KMS-11 (cell line): Measurements from ENCODE around the gene INTS7.

Experiments used
- H2AFZ ChIP-seq: fragments of 200-600 bp; sonication (generic); 2 replicates; pipeline ENCODE4 v1.6.1; 2016; ENCODE audit warnings: antibody characterized with exemption, mixed run types, low read depth
- H3K27ac ChIP-seq: fragments of 200-600 bp; sonication (generic); 2 replicates; pipeline ENCODE4 v1.6.1; 2016; ENCODE audit warnings: mild to moderate bottlenecking, mixed run types
- H3K27me3 ChIP-seq: fragments of 200-600 bp; sonication (generic); 2 replicates; pipeline ENCODE4 v1.6.1; 2017; ENCODE audit warnings: mild to moderate bottlenecking, low read depth, mixed run types, moderate library complexity; ENCODE audit not compliant: insufficient read depth
- H3K36me3 ChIP-seq: fragments of 200-600 bp; sonication (generic); 2 replicates; pipeline ENCODE4 v1.6.1; 2017; ENCODE audit warnings: mild to moderate bottlenecking, mixed run types; ENCODE audit not compliant: insufficient read depth
- H3K4me1 ChIP-seq: fragments of 200-600 bp; sonication (generic); 2 replicates; pipeline ENCODE4 v1.6.1; 2016; ENCODE audit warnings: mild to moderate bottlenecking, low read depth, mixed run types; ENCODE audit not compliant: poor library complexity, severe bottlenecking
- H3K4me2 ChIP-seq: fragments of 200-600 bp; sonication (generic); 2 replicates; pipeline ENCODE4 v1.7.0; 2016; ENCODE audit warnings: mild to moderate bottlenecking, mixed run types
- H3K4me3 ChIP-seq: fragments of 200-600 bp; sonication (generic); IDR thresholded peaks from 2 replicates; pipeline ENCODE4 v1.6.1; 2017; ENCODE audit warnings: low read depth, low read length, mixed read lengths; ENCODE audit not compliant: insufficient read depth
- H3K79me2 ChIP-seq: fragments of 200-600 bp; sonication (generic); 2 replicates; pipeline ENCODE4 v1.6.1; 2016; ENCODE audit warnings: low read depth, mixed run types; ENCODE audit not compliant: insufficient read depth
- H3K9ac ChIP-seq: fragments of 200-600 bp; sonication (generic); 2 replicates; pipeline ENCODE4 v1.6.1; 2016; ENCODE audit warnings: mild to moderate bottlenecking, mixed run types
- H4K20me1 ChIP-seq: fragments of 200-600 bp; sonication (generic); 2 replicates; pipeline ENCODE4 v1.6.1; 2016; ENCODE audit warnings: mild to moderate bottlenecking, mixed run types; ENCODE audit not compliant: insufficient read depth
- CTCF ChIP-seq: fragments of 200-600 bp; sonication (generic); conservative IDR thresholded peaks from 2 replicates; pipeline ENCODE4 v1.6.1; 2017; ENCODE audit warnings: low read depth, mild to moderate bottlenecking, antibody characterized with exemption, low read length, moderate library complexity, mixed read lengths

Gene INTS7

GRCh38 chr1:212055333-212055732 lies 20.0 kb upstream of the INTS7 start:
- Histone ChIP-seq H3K4me1 (peaks cover 24% of the 10 kb centered on the region), H4K20me1 (no peaks in the 10 kb centered on the region), H3K4me3 (no peak overlapping the region), H3K27me3 (no peaks in the 10 kb centered on the region), H3K36me3 (no peaks in the 10 kb centered on the region; the same call in 1 of the 2 replicates), H3K9ac (no peak overlapping the region), H3K27ac (no peak overlapping the region), H3K4me2 (no peak overlapping the region), H2AFZ (no peak overlapping the region), H3K79me2 (0 out of 2 replicates have a peak, but pooled peaks cover 4% of the 10 kb centered on the region)
- no peak for TF ChIP-seq CTCF

GRCh38 chr1:212053993-212054392 lies 18.6 kb upstream of the INTS7 start:
- H3K4me2 ChIP-seq = no peak overlapping the region; the same call in 1 of the 2 replicates
- no peak for TF ChIP-seq CTCF
- H3K36me3 ChIP-seq = no peaks in the 10 kb centered on the region; the same call in 1 of the 2 replicates
- no peak overlapping the region for H3K27ac ChIP-seq
- peaks cover 24% of the 10 kb centered on the region for H3K4me1 ChIP-seq
- H3K79me2 ChIP-seq = peaks cover 12% of the 10 kb centered on the region; the same call in 1 of the 2 replicates
- no peak overlapping the region for H3K9ac ChIP-seq
- no peak overlapping the region for H3K4me3 ChIP-seq
- H2AFZ ChIP-seq = no peak overlapping the region
- H4K20me1 ChIP-seq = no peaks in the 10 kb centered on the region
- no peaks in the 10 kb centered on the region for H3K27me3 ChIP-seq

GRCh38 chr1:212045981-212046380 lies 10.6 kb upstream of the INTS7 start:
- Histone ChIP-seq H4K20me1 (peaks cover 2% of the 10 kb centered on the region), H3K79me2 (peaks cover 60% of the 10 kb centered on the region), H3K27ac (no peak overlapping the region), H3K4me2 (no peak overlapping the region), H2AFZ (no peak overlapping the region), H3K27me3 (no peaks in the 10 kb centered on the region), H3K36me3 (peaks cover 7% of the 10 kb centered on the region; the same call in 1 of the 2 replicates), H3K4me3 (no peak overlapping the region), H3K9ac (no peak overlapping the region), H3K4me1 (peaks cover 12% of the 10 kb centered on the region)
- TF ChIP-seq CTCF = no peak

DNA sequence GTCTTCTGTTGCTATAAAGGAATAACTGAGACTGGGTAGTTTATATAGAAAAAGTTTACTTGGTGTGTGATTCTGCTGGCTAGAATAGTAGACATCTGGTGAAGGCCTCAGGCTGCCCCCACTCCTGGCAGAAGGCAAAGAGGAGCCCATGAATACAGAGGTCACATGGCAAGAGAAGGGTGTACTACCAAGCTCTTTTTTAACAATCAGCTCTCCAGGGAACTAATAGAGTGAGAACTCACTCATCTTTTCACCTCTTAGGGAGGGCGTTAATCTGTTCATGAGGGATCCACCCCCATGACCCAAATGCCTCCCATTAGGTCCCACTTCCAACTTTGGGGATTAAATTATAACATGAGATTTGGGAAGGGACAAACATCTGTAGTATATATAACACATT lies 9.5 kb upstream of the INTS7 start:
- no peak overlapping the region for H3K27ac ChIP-seq
- no peak overlapping the region for H3K4me2 ChIP-seq
- H4K20me1 ChIP-seq = peaks cover 11% of the 10 kb centered on the region
- no peak for TF ChIP-seq CTCF
- H2AFZ ChIP-seq = no peak overlapping the region
- H3K4me1 ChIP-seq = peaks cover 24% of the 10 kb centered on the region
- H3K79me2 ChIP-seq = peaks cover 70% of the 10 kb centered on the region
- H3K27me3 ChIP-seq = no peaks in the 10 kb centered on the region
- H3K9ac ChIP-seq = no peak overlapping the region
- peaks cover 7% of the 10 kb centered on the region; the same call in 1 of the 2 replicates for H3K36me3 ChIP-seq
- no peak overlapping the region for H3K4me3 ChIP-seq
